ENCODE measurements around the gene NRG3.

DNA sequence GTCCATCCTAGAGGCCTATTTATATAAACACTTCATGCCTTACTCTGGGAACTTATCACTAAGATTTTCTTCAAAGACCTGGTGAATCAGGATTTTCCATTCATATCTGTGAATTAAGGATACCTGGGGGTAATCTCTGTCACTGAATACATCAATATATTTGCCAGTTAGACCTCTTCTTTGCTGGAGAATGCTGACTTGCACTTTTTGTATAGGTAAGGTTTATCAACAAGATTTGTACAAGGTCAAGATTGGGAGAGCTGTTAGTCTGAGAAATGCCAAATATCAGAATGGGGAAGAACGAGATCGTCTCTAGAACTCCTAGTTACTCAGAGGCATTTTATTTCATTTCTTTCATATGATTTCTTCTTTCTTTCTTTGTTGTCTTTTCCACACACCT lies 1060.0 kb downstream of the NRG3 start:
- no peak for TF ChIP-seq USF2 (IDR thresholded peaks at IDR 0.05; ENCODE audit: low read depth, low read length)
- TF ChIP-seq, protein P1, sequence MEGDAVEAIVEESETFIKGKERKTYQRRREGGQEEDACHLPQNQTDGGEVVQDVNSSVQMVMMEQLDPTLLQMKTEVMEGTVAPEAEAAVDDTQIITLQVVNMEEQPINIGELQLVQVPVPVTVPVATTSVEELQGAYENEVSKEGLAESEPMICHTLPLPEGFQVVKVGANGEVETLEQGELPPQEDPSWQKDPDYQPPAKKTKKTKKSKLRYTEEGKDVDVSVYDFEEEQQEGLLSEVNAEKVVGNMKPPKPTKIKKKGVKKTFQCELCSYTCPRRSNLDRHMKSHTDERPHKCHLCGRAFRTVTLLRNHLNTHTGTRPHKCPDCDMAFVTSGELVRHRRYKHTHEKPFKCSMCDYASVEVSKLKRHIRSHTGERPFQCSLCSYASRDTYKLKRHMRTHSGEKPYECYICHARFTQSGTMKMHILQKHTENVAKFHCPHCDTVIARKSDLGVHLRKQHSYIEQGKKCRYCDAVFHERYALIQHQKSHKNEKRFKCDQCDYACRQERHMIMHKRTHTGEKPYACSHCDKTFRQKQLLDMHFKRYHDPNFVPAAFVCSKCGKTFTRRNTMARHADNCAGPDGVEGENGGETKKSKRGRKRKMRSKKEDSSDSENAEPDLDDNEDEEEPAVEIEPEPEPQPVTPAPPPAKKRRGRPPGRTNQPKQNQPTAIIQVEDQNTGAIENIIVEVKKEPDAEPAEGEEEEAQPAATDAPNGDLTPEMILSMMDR (conservative IDR thresholded peaks at IDR 0.05; ENCODE audit: low read depth, low read length) = no peak
- no peak for TF ChIP-seq POLR2A (IDR thresholded peaks at IDR 0.05; ENCODE audit: low read depth, low read length)
- TF ChIP-seq MAFK (IDR thresholded peaks at IDR 0.05; ENCODE audit: low read depth, low read length) = peak; percentile 87
- no peak for TF ChIP-seq RFX5 (IDR thresholded peaks at IDR 0.05; ENCODE audit: low read depth, low read length)
- no peak for TF ChIP-seq BHLHE40 (IDR thresholded peaks at IDR 0.05; ENCODE audit: low read depth, low read length)
- no peak for TF ChIP-seq RAD21 (IDR thresholded peaks at IDR 0.05; ENCODE audit: low read length)
- TF ChIP-seq CHD1 (IDR thresholded peaks at IDR 0.05; ENCODE audit: low read depth, low read length) = no peak
- TF ChIP-seq SMC3 (IDR thresholded peaks at IDR 0.05; ENCODE audit: low read depth, low read length) = no peak
- no peak for TF ChIP-seq MAZ (IDR thresholded peaks at IDR 0.05; ENCODE audit: borderline replicate concordance, low read depth, low read length)
- TF ChIP-seq MXI1 (IDR thresholded peaks at IDR 0.05; ENCODE audit: borderline replicate concordance, low read depth, low read length) = no peak
- no peak for TF ChIP-seq ELK1 (IDR thresholded peaks at IDR 0.05; ENCODE audit: borderline replicate concordance, low read depth, low read length)
- TF ChIP-seq CEBPB (IDR thresholded peaks at IDR 0.05; ENCODE audit: low read depth, low read length) = no peak
- no peak for TF ChIP-seq FOS (IDR thresholded peaks at IDR 0.05; ENCODE audit: low read depth, low read length)

All from IMR-90 (cell line).